Measurements from ENCODE around the gene HSPD1.
A peak's percentile ranks its signal among the peaks of the same experiment; 100 is the strongest.

Gene HSPD1

GRCh38 chr2:197504512-197504911 lies 4.9 kb upstream of the HSPD1 start:
- no peak for DNase-seq (ENCODE audit: low read depth)
- H3K4me3 ChIP-seq (ENCODE audit: low read depth, low read length): no peak overlapping the region
- TF ChIP-seq CTCF (IDR thresholded peaks at IDR 0.05; ENCODE audit: insufficient read depth, low read depth, low read length, missing control alignments): no peak

GRCh38 chr2:197504000-197504399 lies 4.4 kb upstream of the HSPD1 start:
- H3K4me3 ChIP-seq (ENCODE audit: low read depth, low read length): no peak overlapping the region
- no peak for TF ChIP-seq CTCF (IDR thresholded peaks at IDR 0.05; ENCODE audit: insufficient read depth, low read depth, low read length, missing control alignments)
- no peak for DNase-seq (ENCODE audit: low read depth)

GRCh38 chr2:197502685-197503084 lies 3.0 kb upstream of the HSPD1 start:
- no peak for TF ChIP-seq CTCF (IDR thresholded peaks at IDR 0.05; ENCODE audit: insufficient read depth, low read depth, low read length, missing control alignments)
- peak overlapping the region; percentile 73 for H3K4me3 ChIP-seq (ENCODE audit: low read depth, low read length)

GRCh38 chr2:197502201-197502600 lies 2.6 kb upstream of the HSPD1 start:
- DNase-seq (ENCODE audit: low read depth): no peak
- H3K4me3 ChIP-seq (ENCODE audit: low read depth, low read length): peak overlapping the region; percentile 73
- no peak for TF ChIP-seq CTCF (IDR thresholded peaks at IDR 0.05; ENCODE audit: insufficient read depth, low read depth, low read length, missing control alignments)

More at GRCh38 chr2:197502685-197503084, 3.0 kb upstream of the HSPD1 start:
- DNase-seq (ENCODE audit: low read depth): no peak

- H3K4me3 ChIP-seq (ENCODE audit: low read depth, low read length): peak overlapping the region; percentile 73
- peak; percentile 11 for DNase-seq (ENCODE audit: low read depth)
- no peak for TF ChIP-seq CTCF (IDR thresholded peaks at IDR 0.05; ENCODE audit: insufficient read depth, low read depth, low read length, missing control alignments)
These were observed 977 bp upstream of the HSPD1 start for GRCh38 chr2:197500503-197501131.

GRCh38 chr2:197498937-197499593 lies 575 bp downstream of the HSPD1 start:
- TF ChIP-seq CTCF (IDR thresholded peaks at IDR 0.05; ENCODE audit: insufficient read depth, low read depth, low read length, missing control alignments): no peak
- H3K4me3 ChIP-seq (ENCODE audit: low read depth, low read length): peak overlapping the region; percentile 73
- DNase-seq (ENCODE audit: low read depth): peak; percentile 79

Data from GM12865 (cell line).